Skeletal muscle satellite cell (primary cell): ENCODE data around the gene ZNF280D. TPM values are rescaled to one million over a fixed set of nuclear protein-coding genes. Genes with fewer than 3 reads are reported as not detected.

Experiments
- H3K27me3 ChIP-seq: 2 replicates; pipeline ENCODE4 v1.7.0; 2013; ENCODE audit warnings: low read length; ENCODE audit not compliant: control insufficient read depth, insufficient read depth
- H3K36me3 ChIP-seq: 2 replicates; pipeline ENCODE4 v1.7.0; 2013; ENCODE audit warnings: mild to moderate bottlenecking, control low read depth, low read length; ENCODE audit not compliant: insufficient read depth
- H3K4me1 ChIP-seq: 2 replicates; pipeline ENCODE4 v1.7.0; 2013; ENCODE audit warnings: low read length; ENCODE audit not compliant: control insufficient read depth, insufficient read depth
- H3K4me2 ChIP-seq: 2 replicates; pipeline ENCODE4 v1.7.0; 2013; ENCODE audit warnings: mild to moderate bottlenecking, low read length
- H3K4me3 ChIP-seq: 2 replicates; pipeline ENCODE4 v1.7.0; 2013; ENCODE audit warnings: low read length
- H3K9ac ChIP-seq: 2 replicates; pipeline ENCODE4 v1.7.0; 2013; ENCODE audit warnings: mild to moderate bottlenecking, low read depth, low read length, moderate library complexity
- H3K9me3 ChIP-seq: replicated peaks from 2 replicates; pipeline ENCODE4 v1.7.0; 2013; ENCODE audit warnings: mild to moderate bottlenecking, control low read depth, low read length
- small RNA-seq: library from RNA; depleted of rRNA; stranded (forward); fragments of <200 nt; gene quantifications from one replicate; pipeline ENCODE3, GENCODE V24; 2012

Gene ZNF280D

GRCh38 chr15:56586206-56586605, 147.1 kb downstream of the ZNF280D start:
- Histone ChIP-seq H3K27me3 (no peaks in the 10 kb centered on the region), H3K36me3 (no peaks in the 10 kb centered on the region), H3K4me3 (no peak overlapping the region), H3K4me2 (no peak overlapping the region), H3K9ac (no peak overlapping the region), H3K9me3 (peaks cover 13% of the 10 kb centered on the region), H3K4me1 (no peaks in the 10 kb centered on the region)

GRCh38 chr15:56582785-56583184, 150.5 kb downstream of the ZNF280D start:
- no peak overlapping the region for H3K9ac ChIP-seq
- no peaks in the 10 kb centered on the region for H3K36me3 ChIP-seq
- no peaks in the 10 kb centered on the region for H3K27me3 ChIP-seq
- H3K9me3 ChIP-seq = peaks cover 13% of the 10 kb centered on the region
- H3K4me3 ChIP-seq = no peak overlapping the region
- no peak overlapping the region for H3K4me2 ChIP-seq
- H3K4me1 ChIP-seq = no peaks in the 10 kb centered on the region

Small RNAs within 50 kb of the gene (small RNA-seq; reads per million reads assigned to genes)
- not detected for gene RF00019
